OCI-LY1 (cell line): Measurements from ENCODE around the gene CDK18.

ENCODE experiments used
- H2AFZ ChIP-seq: fragments of 200-600 bp; sonication (generic), shearing (Covaris generic); 2 replicates; pipeline ENCODE4 v1.6.0; 2014; ENCODE audit warnings: antibody characterized with exemption, mild to moderate bottlenecking, low read length
- H3F3A ChIP-seq: fragments of 200-600 bp; sonication (generic), shearing (Covaris generic); 2 replicates; pipeline ENCODE4 v1.6.0; 2014; ENCODE audit warnings: mild to moderate bottlenecking, antibody characterized with exemption, low read length, moderate library complexity; ENCODE audit not compliant: insufficient read depth
- H3K27ac ChIP-seq: fragments of 200-600 bp; sonication (generic); 2 replicates; pipeline ENCODE4 v1.5.1; 2014; ENCODE audit warnings: low read length, mixed run types, mild to moderate bottlenecking, low read depth; ENCODE audit not compliant: poor library complexity, severe bottlenecking
- H3K27me3 ChIP-seq: fragments of 200-600 bp; sonication (generic); 2 replicates; pipeline ENCODE4 v1.6.0; 2014; ENCODE audit warnings: antibody characterized with exemption, mild to moderate bottlenecking, low read length, moderate library complexity; ENCODE audit not compliant: insufficient read depth
- H3K36me3 ChIP-seq: fragments of 200-600 bp; sonication (generic); 2 replicates; pipeline ENCODE4 v1.6.1; 2014; ENCODE audit warnings: mild to moderate bottlenecking, antibody characterized with exemption, low read length, moderate library complexity, mixed read lengths; ENCODE audit not compliant: insufficient read depth
- H3K4me1 ChIP-seq: fragments of 200-600 bp; sonication (generic); 2 replicates; pipeline ENCODE4 v1.5.1; 2014; ENCODE audit warnings: mild to moderate bottlenecking, low read length, moderate library complexity; ENCODE audit not compliant: insufficient read depth, severe bottlenecking
- H3K4me2 ChIP-seq: fragments of 200-600 bp; sonication (generic), shearing (Covaris generic); 2 replicates; pipeline ENCODE4 v1.6.1; 2014; ENCODE audit warnings: low read length
- H3K4me3 ChIP-seq: fragments of 200-600 bp; sonication (generic); 2 replicates; pipeline ENCODE4 v1.5.1; 2014; ENCODE audit warnings: low read length, low read depth, mild to moderate bottlenecking, mixed read lengths; ENCODE audit not compliant: poor library complexity, severe bottlenecking
- H3K79me2 ChIP-seq: fragments of 200-600 bp; shearing (Covaris generic); 2 replicates; pipeline ENCODE4 v1.6.1; 2016; ENCODE audit warnings: mixed run types, low read length, mixed read lengths; ENCODE audit not compliant: insufficient read depth
- H3K9ac ChIP-seq: fragments of 200-600 bp; sonication (generic), shearing (Covaris generic); 2 replicates; pipeline ENCODE4 v1.6.1; 2014; ENCODE audit warnings: mild to moderate bottlenecking, low read length, mixed read lengths
- H3K9me2 ChIP-seq: fragments of 200-600 bp; sonication (generic), shearing (Covaris generic); 2 replicates; pipeline ENCODE4 v1.6.1; 2014; ENCODE audit warnings: low read depth, mild to moderate bottlenecking, low read length, mixed read lengths
- H3K9me3 ChIP-seq: fragments of 200-600 bp; shearing (Covaris generic); 2 replicates; pipeline ENCODE4 v1.6.1; 2014; ENCODE audit warnings: low read length, mixed read lengths
- H4K20me1 ChIP-seq: fragments of 200-600 bp; sonication (generic), shearing (Covaris generic); 2 replicates; pipeline ENCODE4 v1.6.0; 2016; ENCODE audit warnings: mild to moderate bottlenecking, low read length; ENCODE audit not compliant: insufficient read depth
- CTCF ChIP-seq: fragments of 200-600 bp; sonication (generic), shearing (Covaris generic); IDR thresholded peaks from 2 replicates; pipeline ENCODE4 v1.5.1; 2017; ENCODE audit warnings: mild to moderate bottlenecking, antibody characterized with exemption, low read length, moderate library complexity, mixed read lengths
- EZH2 ChIP-seq: fragments of 200-600 bp; sonication (generic), shearing (Covaris generic); IDR thresholded peaks from 2 replicates; pipeline ENCODE4 v1.8.0; 2017; ENCODE audit warnings: borderline replicate concordance, mixed run types, mild to moderate bottlenecking, antibody characterized with exemption, low read length, moderate library complexity, mixed read lengths

The CDK18 gene

GRCh38 chr1:205554026-205554811, 49.8 kb downstream of the CDK18 start:
- H3K4me3 ChIP-seq: no peak overlapping the region
- TF ChIP-seq CTCF (no peak), EZH2 (no peak)
- no peaks in the 10 kb centered on the region for H3K79me2 ChIP-seq
- no peaks in the 10 kb centered on the region for H4K20me1 ChIP-seq
- H3K36me3 ChIP-seq: no peaks in the 10 kb centered on the region; the same call in 1 of the 2 replicates
- H3K27me3 ChIP-seq: no peaks in the 10 kb centered on the region; the same call in 1 of the 2 replicates
- H3K9me2 ChIP-seq: no peaks in the 10 kb centered on the region
- no peaks in the 10 kb centered on the region for H3K4me1 ChIP-seq
- no peak overlapping the region for H3K27ac ChIP-seq
- H3K9ac ChIP-seq: no peak overlapping the region
- H3F3A ChIP-seq: no peaks in the 10 kb centered on the region
- no peak overlapping the region for H3K4me2 ChIP-seq
- H3K9me3 ChIP-seq: peaks cover 10% of the 10 kb centered on the region; the same call in 1 of the 2 replicates
- H2AFZ ChIP-seq: no peak overlapping the region

GRCh38 chr1:205561501-205562203, 57.2 kb downstream of the CDK18 start:
- Histone ChIP-seq H3K36me3 (no peaks in the 10 kb centered on the region), H3K4me1 (no peaks in the 10 kb centered on the region), H3K27me3 (no peaks in the 10 kb centered on the region; the same call in 1 of the 2 replicates), H4K20me1 (no peaks in the 10 kb centered on the region), H3K4me2 (no peak overlapping the region), H3K9me3 (peaks cover 8% of the 10 kb centered on the region), H3K9ac (no peak overlapping the region), H3K79me2 (no peaks in the 10 kb centered on the region), H3F3A (no peaks in the 10 kb centered on the region), H3K4me3 (no peak overlapping the region), H3K9me2 (no peaks in the 10 kb centered on the region), H3K27ac (no peak overlapping the region), H2AFZ (no peak overlapping the region)
- no peak for TF ChIP-seq CTCF
- TF ChIP-seq EZH2: no peak

GRCh38 chr1:205563927-205564441, 59.5 kb downstream of the CDK18 start:
- Histone ChIP-seq H2AFZ (no peak overlapping the region), H3K9me2 (no peaks in the 10 kb centered on the region), H3K27me3 (peaks cover 5% of the 10 kb centered on the region), H3K27ac (no peak overlapping the region), H4K20me1 (no peaks in the 10 kb centered on the region), H3K4me2 (no peak overlapping the region), H3K4me3 (no peak overlapping the region), H3K36me3 (no peaks in the 10 kb centered on the region), H3K9ac (no peak overlapping the region), H3K79me2 (no peaks in the 10 kb centered on the region), H3F3A (no peaks in the 10 kb centered on the region), H3K4me1 (no peaks in the 10 kb centered on the region), H3K9me3 (peaks cover 8% of the 10 kb centered on the region)
- TF ChIP-seq CTCF: no peak
- TF ChIP-seq EZH2: no peak
